Measurements from ENCODE around the gene PAXIP1.

PAXIP1 gene

GRCh38 chr7:155017834-155018233 is 14.9 kb upstream of the PAXIP1 start:
- Histone ChIP-seq H3K36me3 (ENCODE audit: control insufficient read depth, insufficient read depth, low read length) (no peaks in the 10 kb centered on the region), H3K4me1 (ENCODE audit: control insufficient read depth, insufficient read depth, low read length) (no peaks in the 10 kb centered on the region), H3K4me3 (ENCODE audit: low read length) (no peak overlapping the region), H3K27me3 (ENCODE audit: control insufficient read depth, insufficient read depth, low read length) (no peaks in the 10 kb centered on the region), H3K9me3 (ENCODE audit: control insufficient read depth, insufficient read depth, low read length) (no peaks in the 10 kb centered on the region), H3K27ac (ENCODE audit: low read length) (no peak overlapping the region)
- no CpG with 5 or more reads among the region's 4 CpGs for WGBS (ENCODE audit: insufficient coverage, insufficient read length)
- DNase-seq (ENCODE audit: low read depth, low spot score): no peak

- Histone ChIP-seq H3K4me1 (ENCODE audit: control insufficient read depth, insufficient read depth, low read length) (peaks cover 1% of the 10 kb centered on the region; the same call in 1 of the 2 replicates), H3K27ac (ENCODE audit: low read length) (no peak overlapping the region), H3K27me3 (ENCODE audit: control insufficient read depth, insufficient read depth, low read length) (no peaks in the 10 kb centered on the region), H3K36me3 (ENCODE audit: control insufficient read depth, insufficient read depth, low read length) (no peaks in the 10 kb centered on the region), H3K4me3 (ENCODE audit: low read length) (no peak overlapping the region), H3K9me3 (ENCODE audit: control insufficient read depth, insufficient read depth, low read length) (no peaks in the 10 kb centered on the region)
- WGBS (ENCODE audit: insufficient coverage, insufficient read length): no CpG with 5 or more reads among the region's 4 CpGs
- DNase-seq (ENCODE audit: low read depth, low spot score): no peak
These were observed 8.2 kb upstream of the PAXIP1 start for GRCh38 chr7:155011086-155011485.

DNA sequence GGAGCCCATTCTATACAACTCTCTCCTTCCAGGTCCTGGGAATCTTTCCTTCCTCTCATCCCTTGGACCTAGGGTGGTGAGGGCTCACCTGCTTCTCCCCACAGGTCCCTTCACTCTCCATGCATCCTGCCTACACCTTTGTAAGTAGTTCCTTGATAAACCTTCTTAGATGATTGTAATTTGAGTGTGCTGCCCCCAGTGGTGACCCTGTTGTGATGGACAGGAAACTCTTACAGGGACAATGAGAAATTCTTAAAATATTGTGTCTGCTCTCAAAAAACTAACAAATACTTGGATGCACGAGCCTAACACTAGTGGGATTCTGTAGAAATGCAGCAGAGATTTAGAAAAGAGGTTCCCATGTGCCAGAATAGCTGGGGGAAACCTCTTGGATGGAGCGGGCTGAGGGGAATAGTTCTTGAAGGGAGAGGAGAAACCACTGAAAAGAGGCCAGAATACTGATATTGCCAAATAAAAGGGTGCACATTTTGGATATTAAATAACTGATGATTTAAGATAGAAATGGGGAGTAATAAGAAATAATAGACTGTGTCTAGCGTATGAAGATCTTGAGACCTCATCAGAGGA is 6.7 kb upstream of the PAXIP1 start:
- WGBS (ENCODE audit: insufficient coverage, insufficient read length): 100% methylated on average over 1 of the region's 3 CpGs

DNA sequence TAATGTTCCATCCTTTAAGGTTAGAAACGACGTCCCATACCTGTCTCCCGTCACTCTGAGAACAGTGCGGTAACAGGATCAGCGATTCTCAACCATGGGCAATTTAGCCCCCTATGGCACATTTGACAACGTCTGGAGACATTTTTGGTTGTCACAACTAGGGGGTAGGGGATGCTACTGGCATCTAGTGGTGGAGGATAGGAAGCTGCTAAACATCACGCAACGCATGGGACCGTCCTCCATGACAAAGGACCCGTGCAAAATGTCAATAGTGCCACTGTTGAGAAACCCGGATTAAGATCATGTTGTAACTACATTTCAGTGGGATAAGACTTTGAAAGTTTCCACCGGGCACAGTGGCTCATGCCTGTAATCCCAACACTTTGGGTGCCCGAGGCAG is 5.0 kb upstream of the PAXIP1 start:
- no peaks in the 10 kb centered on the region for H3K27me3 ChIP-seq (ENCODE audit: control insufficient read depth, insufficient read depth, low read length)
- H3K4me1 ChIP-seq (ENCODE audit: control insufficient read depth, insufficient read depth, low read length): peaks cover 1% of the 10 kb centered on the region; the same call in 1 of the 2 replicates
- no peaks in the 10 kb centered on the region for H3K36me3 ChIP-seq (ENCODE audit: control insufficient read depth, insufficient read depth, low read length)
- no peak for DNase-seq (ENCODE audit: low read depth, low spot score)
- H3K4me3 ChIP-seq (ENCODE audit: low read length): no peak overlapping the region
- H3K9me3 ChIP-seq (ENCODE audit: control insufficient read depth, insufficient read depth, low read length): no peaks in the 10 kb centered on the region
- H3K27ac ChIP-seq (ENCODE audit: low read length): no peak overlapping the region
- WGBS (ENCODE audit: insufficient coverage, insufficient read length): no CpG with 5 or more reads among the region's 13 CpGs

More for the DNA sequence above, 6.7 kb upstream of the PAXIP1 start:
- no peaks in the 10 kb centered on the region for H3K27me3 ChIP-seq (ENCODE audit: control insufficient read depth, insufficient read depth, low read length)
- no peak overlapping the region for H3K27ac ChIP-seq (ENCODE audit: low read length)
- H3K4me1 ChIP-seq (ENCODE audit: control insufficient read depth, insufficient read depth, low read length): peaks cover 1% of the 10 kb centered on the region; the same call in 1 of the 2 replicates
- H3K4me3 ChIP-seq (ENCODE audit: low read length): no peak overlapping the region
- H3K36me3 ChIP-seq (ENCODE audit: control insufficient read depth, insufficient read depth, low read length): no peaks in the 10 kb centered on the region
- no peak for DNase-seq (ENCODE audit: low read depth, low spot score)
- H3K9me3 ChIP-seq (ENCODE audit: control insufficient read depth, insufficient read depth, low read length): no peaks in the 10 kb centered on the region

DNA sequence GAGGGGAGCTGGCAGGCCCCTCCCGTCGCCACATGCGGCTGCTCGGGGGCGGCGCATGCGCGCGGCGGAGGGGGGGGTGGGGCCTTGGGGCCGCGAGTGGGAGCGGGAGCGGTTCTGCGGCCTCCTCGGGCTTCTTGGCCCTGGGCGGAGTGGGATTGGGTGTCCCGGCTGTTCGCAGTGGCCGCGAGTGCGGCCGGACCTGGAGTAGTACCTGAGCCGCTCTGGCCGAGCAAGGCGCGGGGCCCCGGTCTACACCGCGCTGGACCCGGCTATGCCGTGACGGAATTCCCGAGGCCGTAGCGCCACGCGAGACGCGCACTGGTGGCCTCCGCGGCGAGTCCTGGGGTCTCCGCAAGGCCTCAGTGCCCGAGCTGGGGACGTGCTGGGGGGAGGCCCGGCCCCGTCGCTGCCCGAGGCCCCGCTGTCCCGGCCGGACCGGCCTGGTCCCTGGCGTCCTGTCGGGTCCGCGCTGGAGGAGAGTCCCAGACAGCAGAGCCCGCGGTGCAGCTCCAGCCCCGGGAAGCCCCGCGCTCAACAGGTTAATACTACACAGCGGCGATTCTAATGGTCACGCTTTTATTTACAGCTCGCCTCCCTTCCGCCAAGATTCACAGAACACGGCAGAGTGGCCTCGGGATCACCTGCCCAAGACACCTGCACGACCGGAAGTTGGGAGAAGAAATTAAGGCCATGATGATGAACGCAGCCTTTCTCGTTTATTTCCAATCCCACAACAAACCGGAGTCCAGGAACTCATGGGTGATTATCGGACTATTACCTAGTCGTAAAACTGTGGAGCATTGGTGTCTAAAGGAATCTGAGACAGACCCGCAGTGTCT is 671 bp upstream of the PAXIP1 start:
- H3K4me1 ChIP-seq (ENCODE audit: control insufficient read depth, insufficient read depth, low read length): peaks cover 1% of the 10 kb centered on the region; the same call in 1 of the 2 replicates
- no peaks in the 10 kb centered on the region for H3K9me3 ChIP-seq (ENCODE audit: control insufficient read depth, insufficient read depth, low read length)
- H3K4me3 ChIP-seq (ENCODE audit: low read length): peak overlapping the region; percentile 94
- DNase-seq (ENCODE audit: low read depth, low spot score): no peak
- H3K36me3 ChIP-seq (ENCODE audit: control insufficient read depth, insufficient read depth, low read length): no peaks in the 10 kb centered on the region
- no peak overlapping the region for H3K27ac ChIP-seq (ENCODE audit: low read length)
- WGBS (ENCODE audit: insufficient coverage, insufficient read length): no CpG with 5 or more reads among the region's 78 CpGs
- no peaks in the 10 kb centered on the region for H3K27me3 ChIP-seq (ENCODE audit: control insufficient read depth, insufficient read depth, low read length)

- H3K27ac ChIP-seq (ENCODE audit: low read length): no peak overlapping the region
- no CpG with 5 or more reads among the region's 104 CpGs for WGBS (ENCODE audit: insufficient coverage, insufficient read length)
These were observed 373 bp downstream of the PAXIP1 start for GRCh38 chr7:155002411-155003091.

GRCh38 chr7:155001756-155002410 is 1.0 kb downstream of the PAXIP1 start:
- H3K9me3 ChIP-seq (ENCODE audit: control insufficient read depth, insufficient read depth, low read length): no peaks in the 10 kb centered on the region
- H3K4me1 ChIP-seq (ENCODE audit: control insufficient read depth, insufficient read depth, low read length): no peaks in the 10 kb centered on the region
- WGBS (ENCODE audit: insufficient coverage, insufficient read length): no CpG with 5 or more reads among the region's 24 CpGs
- H3K27me3 ChIP-seq (ENCODE audit: control insufficient read depth, insufficient read depth, low read length): no peaks in the 10 kb centered on the region
- peaks cover 5% of the 10 kb centered on the region; the same call in 1 of the 2 replicates for H3K36me3 ChIP-seq (ENCODE audit: control insufficient read depth, insufficient read depth, low read length)
- no peak for DNase-seq (ENCODE audit: low read depth, low spot score)
- no peak overlapping the region for H3K27ac ChIP-seq (ENCODE audit: low read length)
- peak overlapping the region; percentile 94 for H3K4me3 ChIP-seq (ENCODE audit: low read length)

More at GRCh38 chr7:155002411-155003091, 373 bp downstream of the PAXIP1 start:
- DNase-seq (ENCODE audit: low read depth, low spot score): no peak
- no peaks in the 10 kb centered on the region for H3K27me3 ChIP-seq (ENCODE audit: control insufficient read depth, insufficient read depth, low read length)
- H3K36me3 ChIP-seq (ENCODE audit: control insufficient read depth, insufficient read depth, low read length): peaks cover 4% of the 10 kb centered on the region; the same call in 1 of the 2 replicates
- peak overlapping the region; percentile 94 for H3K4me3 ChIP-seq (ENCODE audit: low read length)
- H3K9me3 ChIP-seq (ENCODE audit: control insufficient read depth, insufficient read depth, low read length): no peaks in the 10 kb centered on the region
- no peaks in the 10 kb centered on the region for H3K4me1 ChIP-seq (ENCODE audit: control insufficient read depth, insufficient read depth, low read length)

GRCh38 chr7:155000795-155001194 is 2.1 kb downstream of the PAXIP1 start:
- H3K27ac ChIP-seq (ENCODE audit: low read length): no peak overlapping the region
- no peak overlapping the region for H3K4me3 ChIP-seq (ENCODE audit: low read length)
- no CpG with 5 or more reads among the region's 2 CpGs for WGBS (ENCODE audit: insufficient coverage, insufficient read length)
- H3K27me3 ChIP-seq (ENCODE audit: control insufficient read depth, insufficient read depth, low read length): no peaks in the 10 kb centered on the region
- H3K4me1 ChIP-seq (ENCODE audit: control insufficient read depth, insufficient read depth, low read length): no peaks in the 10 kb centered on the region
- peaks cover 7% of the 10 kb centered on the region; the same call in 1 of the 2 replicates for H3K36me3 ChIP-seq (ENCODE audit: control insufficient read depth, insufficient read depth, low read length)
- no peaks in the 10 kb centered on the region for H3K9me3 ChIP-seq (ENCODE audit: control insufficient read depth, insufficient read depth, low read length)
- DNase-seq (ENCODE audit: low read depth, low spot score): no peak

GRCh38 chr7:154998481-154998880 is 4.4 kb downstream of the PAXIP1 start:
- Histone ChIP-seq H3K27me3 (ENCODE audit: control insufficient read depth, insufficient read depth, low read length) (no peaks in the 10 kb centered on the region), H3K9me3 (ENCODE audit: control insufficient read depth, insufficient read depth, low read length) (no peaks in the 10 kb centered on the region), H3K4me1 (ENCODE audit: control insufficient read depth, insufficient read depth, low read length) (no peaks in the 10 kb centered on the region), H3K4me3 (ENCODE audit: low read length) (no peak overlapping the region), H3K36me3 (ENCODE audit: control insufficient read depth, insufficient read depth, low read length) (peaks cover 7% of the 10 kb centered on the region; the same call in 1 of the 2 replicates), H3K27ac (ENCODE audit: low read length) (no peak overlapping the region)
- DNase-seq (ENCODE audit: low read depth, low spot score): no peak
- WGBS (ENCODE audit: insufficient coverage, insufficient read length): no CpG with 5 or more reads among the region's 3 CpGs

GRCh38 chr7:154997840-154998370 is 5.0 kb downstream of the PAXIP1 start:
- Histone ChIP-seq H3K36me3 (ENCODE audit: control insufficient read depth, insufficient read depth, low read length) (peaks cover 7% of the 10 kb centered on the region; the same call in 1 of the 2 replicates), H3K4me3 (ENCODE audit: low read length) (no peak overlapping the region), H3K9me3 (ENCODE audit: control insufficient read depth, insufficient read depth, low read length) (no peaks in the 10 kb centered on the region), H3K27ac (ENCODE audit: low read length) (no peak overlapping the region), H3K4me1 (ENCODE audit: control insufficient read depth, insufficient read depth, low read length) (no peaks in the 10 kb centered on the region), H3K27me3 (ENCODE audit: control insufficient read depth, insufficient read depth, low read length) (no peaks in the 10 kb centered on the region)
- no peak for DNase-seq (ENCODE audit: low read depth, low spot score)
- WGBS (ENCODE audit: insufficient coverage, insufficient read length): no CpG with 5 or more reads among the region's 10 CpGs
